Bone marrow (tissue), 2 donors: ENCODE data around the gene LRRK1.

Experiments
- DNase-seq, 2 donors: peaks; one replicate each; lab custom pipeline; 2025; lab: John Stamatoyannopoulos, UW

Gene LRRK1

GRCh38 chr15:100932676-100933348 lies 13.7 kb downstream of the LRRK1 start:
- peak in 1 of 2 donors; percentile 76 for DNase-seq

DNA sequence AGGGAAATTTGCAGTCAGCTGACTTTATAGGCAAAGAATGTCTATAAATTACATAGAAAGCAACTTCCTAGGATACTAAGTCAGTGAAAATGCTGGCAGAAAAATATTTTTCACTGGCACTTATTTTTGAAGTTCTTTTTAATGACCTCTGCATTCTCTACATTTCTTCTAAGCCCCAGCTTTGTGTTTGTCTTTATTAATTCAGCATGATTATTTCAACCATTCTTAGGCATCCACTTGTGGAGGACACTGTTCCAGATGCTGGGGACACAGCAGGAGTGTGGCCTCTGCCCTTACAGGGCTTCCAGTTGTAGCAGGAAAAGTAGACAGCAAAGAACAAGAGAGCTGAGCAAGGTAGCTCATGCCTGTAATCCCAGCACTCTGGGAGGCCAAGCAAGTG lies 15.0 kb downstream of the LRRK1 start:
- no peak for DNase-seq

- DNase-seq: peak in 1 of 2 donors; percentile 40
Observed at GRCh38 chr15:100934726-100935125, 15.6 kb downstream of the LRRK1 start.

- DNase-seq: no peak
Observed at GRCh38 chr15:100937171-100937570, 18.0 kb downstream of the LRRK1 start.

GRCh38 chr15:100939791-100940190 lies 20.6 kb downstream of the LRRK1 start:
- DNase-seq: peak in 1 of 2 donors; percentile 44

DNA sequence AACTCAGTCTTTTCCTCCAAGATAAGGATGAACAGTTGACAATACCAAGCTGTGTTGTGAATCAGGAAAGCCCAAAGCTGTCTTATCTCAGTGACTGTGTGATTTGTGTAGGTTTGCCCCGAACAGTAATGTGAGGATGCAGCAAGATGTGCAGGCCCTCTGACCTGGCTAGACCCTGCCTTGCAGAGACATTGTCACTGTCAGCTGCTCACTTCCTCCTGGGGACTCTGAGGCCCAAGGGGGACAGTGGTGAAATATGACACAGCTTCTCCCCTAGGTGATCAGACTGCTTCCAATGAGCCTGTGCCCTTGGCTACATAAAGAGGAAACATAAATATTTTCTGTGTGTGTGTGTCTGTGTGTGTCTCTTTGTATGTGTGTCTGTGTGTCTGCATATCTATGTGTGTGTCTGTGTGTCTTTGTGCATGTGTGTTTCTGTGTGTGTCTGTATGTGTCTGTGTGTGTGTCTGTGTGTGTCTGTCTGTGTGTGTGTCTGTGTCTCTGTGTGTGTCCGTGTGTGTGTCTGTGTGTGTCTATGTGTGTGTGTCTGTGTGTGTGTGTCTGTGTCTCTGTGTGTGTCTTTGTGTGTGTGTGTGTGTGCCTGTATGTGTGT lies 21.7 kb downstream of the LRRK1 start:
- DNase-seq: peak in 1 of 2 donors; percentile 85

- DNase-seq: no peak
Observed at GRCh38 chr15:100941536-100941935, 22.4 kb downstream of the LRRK1 start.

GRCh38 chr15:100942656-100943425 lies 23.7 kb downstream of the LRRK1 start:
- no peak for DNase-seq

- DNase-seq: no peak
Observed at GRCh38 chr15:100944244-100944895, 25.2 kb downstream of the LRRK1 start.

GRCh38 chr15:100944986-100945385 lies 25.8 kb downstream of the LRRK1 start:
- no peak for DNase-seq

GRCh38 chr15:100947760-100948429 lies 28.7 kb downstream of the LRRK1 start:
- no peak for DNase-seq

DNA sequence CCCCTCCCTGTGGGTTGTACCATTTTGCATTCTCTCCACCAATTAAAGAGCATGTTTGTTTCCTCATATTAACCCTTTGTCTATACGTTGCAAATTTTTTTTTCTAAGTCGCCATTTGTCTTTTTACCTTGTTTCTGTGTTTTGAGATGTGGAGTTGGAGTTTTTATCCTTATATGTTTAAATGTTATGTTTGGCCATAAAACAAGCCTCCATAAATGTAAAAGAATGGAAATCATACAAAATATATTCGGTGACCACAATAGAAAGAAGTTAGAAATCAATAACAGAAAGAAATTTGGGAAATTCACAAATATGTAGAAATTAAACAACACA lies 29.2 kb downstream of the LRRK1 start:
- no peak for DNase-seq

DNA sequence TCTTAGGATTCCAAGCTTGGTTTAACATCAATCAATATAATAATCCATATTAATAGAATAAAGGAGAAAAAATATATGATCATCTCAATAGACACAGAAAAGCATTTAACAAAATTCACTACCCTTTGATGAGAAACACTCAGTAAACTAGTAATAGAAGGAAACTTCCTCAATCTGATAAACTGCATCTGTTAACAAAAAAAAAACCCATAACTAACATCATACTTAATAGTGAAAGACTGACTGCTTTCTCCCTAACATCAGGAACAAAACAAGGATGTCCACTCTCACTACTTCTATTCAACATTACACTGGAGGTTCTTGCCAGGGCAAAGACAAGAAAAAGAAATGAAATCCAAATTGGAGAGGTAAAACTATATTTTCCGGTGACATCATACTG lies 30.5 kb downstream of the LRRK1 start:
- no peak for DNase-seq

GRCh38 chr15:100951965-100952364 lies 32.8 kb downstream of the LRRK1 start:
- DNase-seq: peak in 1 of 2 donors; percentile 50

GRCh38 chr15:100952566-100952965 lies 33.4 kb downstream of the LRRK1 start:
- no peak for DNase-seq

DNA sequence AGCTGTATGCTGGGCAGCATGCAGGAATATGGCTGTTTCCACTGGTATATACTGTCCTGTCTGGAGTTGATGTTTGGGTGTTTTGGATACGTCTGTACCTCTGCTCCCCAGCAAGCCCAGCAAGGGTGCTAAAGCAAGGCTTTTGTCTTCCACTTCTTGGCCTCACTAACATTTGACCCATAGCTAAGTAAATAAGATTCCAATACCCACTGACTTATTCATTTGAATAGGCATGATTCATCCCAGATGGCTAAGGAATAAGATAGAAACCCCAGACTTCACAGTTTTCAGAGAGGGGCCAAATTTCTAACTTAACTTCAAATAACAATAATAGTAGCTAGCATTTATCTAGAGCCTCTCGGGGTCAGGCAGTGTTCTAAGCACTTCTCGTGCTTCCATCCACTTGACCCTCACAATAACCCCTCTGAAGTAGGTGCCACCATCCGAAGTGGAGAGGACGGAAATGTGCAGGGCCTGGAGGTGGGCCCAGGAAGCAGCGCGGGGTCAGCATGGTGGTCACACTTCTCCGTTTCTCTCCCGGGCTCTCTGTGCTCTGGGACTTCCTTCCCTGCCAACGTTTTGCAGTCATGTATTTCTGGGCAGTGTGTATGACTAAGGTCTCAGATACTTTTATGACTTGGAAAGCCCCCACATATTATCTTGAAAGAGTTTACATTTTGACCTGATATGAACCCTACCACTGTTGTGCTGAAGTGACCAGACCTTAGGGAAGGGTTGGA lies 39.3 kb downstream of the LRRK1 start:
- no peak for DNase-seq

DNA sequence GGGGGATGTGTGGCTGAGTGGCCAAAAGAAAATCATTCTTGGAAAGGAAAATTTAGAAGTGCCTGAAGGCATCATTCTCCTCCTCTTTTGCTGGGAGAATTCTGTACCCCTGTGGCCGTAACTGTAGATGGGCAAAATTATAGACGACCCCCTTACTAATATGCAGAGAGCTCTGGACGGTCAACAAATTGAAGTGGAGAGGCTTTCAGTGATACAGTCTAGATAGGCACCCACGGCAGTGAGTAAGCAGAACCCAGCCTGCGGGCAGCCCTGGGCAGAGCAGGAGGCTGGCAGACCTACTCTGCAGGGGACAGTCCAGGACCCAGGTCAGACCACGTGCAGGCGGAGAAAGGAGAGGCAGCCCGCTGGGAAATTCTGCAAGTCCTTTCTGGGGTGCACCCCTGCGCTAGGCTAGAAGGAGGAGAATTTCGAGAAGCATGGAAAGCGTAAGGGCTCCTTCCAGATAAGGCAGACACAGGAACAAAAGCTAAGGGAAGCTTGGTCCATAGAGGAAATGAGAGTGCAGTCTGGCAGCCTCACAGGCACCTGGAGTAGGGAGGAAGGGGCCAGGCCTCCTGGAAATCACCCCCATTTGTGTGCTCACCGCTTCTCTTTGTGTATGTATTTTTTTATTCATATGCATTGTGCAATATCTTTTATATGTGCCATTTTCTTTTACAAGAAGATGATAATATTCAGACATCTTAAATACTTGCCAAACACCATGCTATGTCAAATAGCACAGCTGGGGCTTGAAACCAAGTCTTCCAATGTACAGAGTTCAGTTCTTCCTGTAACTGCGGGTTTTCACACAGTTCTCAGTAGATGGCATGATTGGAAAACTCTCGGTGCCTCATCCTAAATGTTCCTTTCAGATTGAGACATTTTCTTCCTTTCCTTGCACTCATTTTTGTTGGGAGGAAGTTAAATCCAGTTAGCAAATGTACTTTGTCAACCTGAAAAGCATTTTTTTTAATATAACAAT lies 40.2 kb downstream of the LRRK1 start:
- DNase-seq: peak in 1 of 2 donors; percentile 11

- DNase-seq: no peak
Observed at GRCh38 chr15:100966997-100967396, 47.8 kb downstream of the LRRK1 start.

DNA sequence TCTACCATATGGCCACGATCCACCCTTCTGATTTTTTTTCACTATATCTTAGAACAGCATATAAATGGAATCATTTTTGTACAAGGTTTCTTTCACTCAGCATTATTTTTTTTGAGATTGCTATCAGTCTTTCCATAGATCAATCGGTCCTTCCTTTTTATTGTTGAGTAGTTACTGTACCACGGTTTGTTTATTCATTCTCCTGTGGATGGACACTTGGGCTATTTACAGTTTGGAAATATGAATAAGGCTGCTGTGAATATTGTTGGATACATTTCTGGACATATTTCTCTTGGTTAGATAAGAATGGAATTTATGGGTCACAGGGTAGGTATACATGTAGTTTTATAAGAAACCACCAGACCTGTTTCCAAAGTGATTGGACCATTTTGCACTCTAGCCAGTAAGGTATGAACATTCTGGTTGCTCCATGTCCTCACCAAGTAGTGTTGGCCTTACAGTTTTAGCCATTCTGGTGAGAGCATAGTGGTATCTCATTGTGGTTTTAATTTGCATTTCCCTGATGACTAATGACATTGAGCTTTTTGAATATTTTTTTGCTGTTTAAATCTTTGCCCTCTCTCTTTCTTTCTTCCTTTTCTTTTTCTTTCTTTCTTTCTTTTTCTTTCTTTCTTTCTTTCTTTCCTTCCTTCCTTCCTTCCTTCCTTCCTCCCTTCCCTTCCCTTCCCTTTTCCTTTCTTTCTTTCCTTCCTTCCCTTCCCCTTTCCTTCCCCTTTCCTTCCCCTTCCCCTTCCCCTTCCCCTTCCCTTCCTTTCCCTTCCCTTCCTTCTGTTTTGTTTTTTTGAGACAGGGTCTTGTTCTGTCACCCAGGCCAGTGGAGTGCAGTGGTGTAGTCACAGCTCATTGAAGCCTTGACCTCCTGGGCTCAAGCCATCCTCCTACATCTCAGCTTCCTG lies 49.2 kb downstream of the LRRK1 start:
- DNase-seq: no peak
